HG02610 (cell line): ENCODE data around the gene DGLUCY.
"Not testable (repeated sequence)": the region's sequence is repeated elsewhere in the genome, so short reads cannot be mapped to it uniquely, and the experiment has no call there.

ENCODE experiments used
- ATAC-seq: cut with Tn5 transposase; IDR thresholded peaks from one replicate; pipeline ENCODE4 v1.9.1; 2021; ENCODE audit warnings: mild to moderate bottlenecking, moderate library complexity; ENCODE audit not compliant: unreplicated experiment

The DGLUCY gene

GRCh38 chr14:91103116-91103515 lies 10.8 kb upstream of the DGLUCY start:
- no peak for ATAC-seq

DNA sequence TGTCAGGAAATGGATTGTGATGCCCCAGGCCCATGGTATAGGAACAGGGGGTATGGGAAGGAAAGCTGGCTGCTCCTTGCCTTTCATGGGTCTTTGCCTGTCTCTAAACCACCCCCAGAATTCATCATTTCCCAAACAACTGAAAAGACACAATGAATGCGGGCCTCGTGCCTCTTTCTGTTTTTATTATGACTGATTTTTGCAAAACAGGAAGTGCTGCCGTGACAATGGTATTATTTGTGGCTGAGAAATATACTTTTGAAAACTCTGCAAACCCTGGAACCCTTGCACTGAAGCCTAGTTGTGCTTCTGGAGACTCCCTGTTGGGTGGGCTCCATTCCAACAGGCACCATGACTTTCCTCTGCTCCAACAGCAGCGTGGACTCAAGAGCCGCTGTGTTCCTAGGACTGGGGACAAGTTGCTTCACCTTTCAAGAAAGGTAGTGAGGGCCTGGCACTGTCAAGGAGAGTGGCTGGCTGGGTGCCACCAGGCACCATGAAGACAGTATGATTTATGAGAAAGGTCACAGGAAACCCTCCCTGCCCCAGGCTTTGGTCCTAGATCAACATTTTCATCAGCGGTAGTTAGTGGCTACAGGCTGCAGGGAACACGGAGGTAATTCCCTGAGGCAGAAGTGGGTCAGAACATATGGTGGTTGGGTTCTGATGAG lies 4.8 kb upstream of the DGLUCY start:
- ATAC-seq = no peak

DNA sequence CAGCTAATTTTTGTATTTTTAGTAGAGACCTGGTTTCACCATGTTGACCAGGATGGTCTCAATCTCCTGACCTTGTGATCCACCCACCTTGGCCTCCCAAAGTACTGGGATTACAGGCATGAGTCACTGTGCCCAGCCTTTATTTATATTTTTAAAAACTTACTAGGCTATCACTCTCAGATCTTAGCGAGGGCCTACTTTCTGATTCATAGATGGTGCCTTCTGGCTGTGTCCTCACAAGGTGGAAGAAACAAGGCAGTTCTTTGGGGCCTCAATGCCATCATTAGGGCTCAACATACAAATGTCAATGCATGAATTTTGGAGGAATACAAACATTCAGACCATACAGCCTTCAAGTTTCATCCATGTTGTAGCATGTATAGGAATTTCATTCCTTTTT lies 2.4 kb upstream of the DGLUCY start:
- no peak for ATAC-seq

- no peak for ATAC-seq
These were observed 1.7 kb upstream of the DGLUCY start for GRCh38 chr14:91112194-91112593.

GRCh38 chr14:91114079-91115065 lies 499 bp downstream of the DGLUCY start:
- ATAC-seq = peak; percentile 81

DNA sequence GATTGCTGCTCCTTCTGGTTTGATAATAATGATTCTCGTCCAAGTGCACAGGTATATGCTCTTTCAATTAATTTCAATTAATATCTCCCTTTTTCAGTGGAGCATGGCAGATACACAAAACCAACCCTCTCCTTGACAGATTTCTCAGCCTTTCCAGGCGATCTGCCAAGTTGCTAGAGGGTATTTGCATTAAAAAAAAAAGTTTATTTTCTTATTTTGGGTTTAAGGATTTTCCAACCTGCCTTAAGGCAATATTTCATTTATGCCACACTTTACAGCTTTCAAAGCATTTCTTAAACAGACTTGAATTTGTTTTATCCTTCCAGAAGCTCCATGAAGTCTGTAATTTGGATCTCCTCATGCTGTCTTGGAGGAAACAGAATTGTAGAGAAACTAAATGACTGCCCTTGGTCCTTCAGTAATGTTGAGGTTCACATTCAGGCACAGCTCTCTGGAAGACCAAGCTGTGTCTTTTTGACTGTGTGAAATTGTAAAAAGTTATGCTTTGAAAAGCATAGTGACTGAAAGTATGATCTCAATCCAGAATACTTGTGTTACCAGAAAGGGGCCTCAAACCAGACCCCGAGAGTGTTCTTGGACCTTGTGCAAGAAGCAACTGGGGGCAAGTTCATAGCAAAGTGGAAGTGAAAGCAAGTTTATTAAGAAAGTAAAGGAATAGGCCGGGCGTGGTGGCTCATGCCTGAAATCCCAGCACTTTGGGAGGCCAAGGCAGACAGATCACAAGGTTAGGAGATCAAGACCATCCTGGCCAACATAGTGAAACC lies 2.3 kb downstream of the DGLUCY start:
- no peak for ATAC-seq

GRCh38 chr14:91116913-91117588 lies 3.2 kb downstream of the DGLUCY start:
- ATAC-seq = no peak

GRCh38 chr14:91117960-91118359 lies 4.1 kb downstream of the DGLUCY start:
- ATAC-seq = no peak

DNA sequence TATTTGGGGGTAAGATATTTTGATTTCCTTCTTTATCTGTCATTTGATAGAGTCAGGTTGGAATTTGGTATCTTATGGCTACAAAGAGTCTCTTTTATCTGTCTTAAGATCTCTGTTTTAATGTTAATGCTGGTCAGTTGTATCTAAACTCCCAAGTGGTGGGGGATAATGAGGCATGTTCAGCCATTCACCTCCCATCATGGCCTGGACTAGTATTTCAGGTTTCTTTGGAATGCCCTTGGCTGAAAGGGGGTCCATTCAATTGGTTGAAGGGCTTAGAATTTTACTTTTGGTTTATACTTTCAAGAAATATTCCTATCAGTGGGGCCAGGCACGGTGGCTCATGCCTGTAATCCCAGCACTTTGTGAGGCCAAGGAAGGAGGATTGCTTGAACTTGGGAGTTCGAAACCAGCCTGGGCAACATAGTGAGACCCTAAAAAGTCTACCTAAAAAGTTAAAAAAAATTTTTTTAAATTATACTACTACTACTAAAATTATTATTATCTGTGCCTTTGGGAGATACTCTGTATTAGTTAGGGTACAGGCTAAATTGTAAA lies 4.7 kb downstream of the DGLUCY start:
- no peak for ATAC-seq

GRCh38 chr14:91119556-91120311 lies 5.9 kb downstream of the DGLUCY start:
- no peak for ATAC-seq

DNA sequence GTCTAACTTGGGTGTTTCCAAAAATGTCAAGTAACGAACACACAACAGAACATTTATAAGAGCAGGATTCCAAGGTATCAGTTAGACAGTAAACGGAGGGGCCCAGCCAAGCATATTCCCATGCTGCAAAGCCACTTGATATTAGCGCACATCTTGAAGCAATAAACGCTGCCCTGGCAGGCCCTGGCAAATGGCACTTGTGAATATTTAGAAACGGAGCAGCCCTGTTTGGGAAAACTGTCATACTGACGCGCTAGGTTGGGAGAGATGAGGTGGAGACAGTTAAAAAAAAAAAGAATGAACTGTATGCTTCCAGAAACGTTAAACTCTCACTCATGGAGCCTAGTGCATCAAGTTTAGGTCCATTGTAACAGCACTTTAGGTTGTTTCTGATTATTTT lies 9.3 kb downstream of the DGLUCY start:
- no peak for ATAC-seq

GRCh38 chr14:91124406-91125270 lies 10.8 kb downstream of the DGLUCY start:
- not testable (repeated sequence) for ATAC-seq

- no peak for ATAC-seq
These were observed 11.4 kb downstream of the DGLUCY start for GRCh38 chr14:91125271-91125660.

DNA sequence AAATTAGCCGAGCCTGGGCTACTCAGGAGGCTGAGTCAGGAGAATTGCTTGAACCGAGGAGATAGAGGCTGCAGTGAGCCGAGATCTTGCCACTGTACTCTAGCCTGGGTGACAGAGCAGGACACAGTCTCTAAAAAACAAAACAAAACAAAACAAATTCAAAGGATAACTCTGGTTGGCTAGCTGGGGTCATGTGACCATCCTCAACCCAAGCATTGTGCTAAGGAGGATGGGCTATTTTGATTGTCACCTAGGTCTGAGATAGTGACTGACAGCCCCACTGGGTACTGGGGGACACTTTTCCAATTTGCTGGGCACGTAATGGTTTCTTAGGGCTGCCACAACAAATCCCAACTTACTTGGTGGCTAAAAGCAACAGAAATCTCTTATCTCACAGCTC lies 11.9 kb downstream of the DGLUCY start:
- ATAC-seq = no peak

DNA sequence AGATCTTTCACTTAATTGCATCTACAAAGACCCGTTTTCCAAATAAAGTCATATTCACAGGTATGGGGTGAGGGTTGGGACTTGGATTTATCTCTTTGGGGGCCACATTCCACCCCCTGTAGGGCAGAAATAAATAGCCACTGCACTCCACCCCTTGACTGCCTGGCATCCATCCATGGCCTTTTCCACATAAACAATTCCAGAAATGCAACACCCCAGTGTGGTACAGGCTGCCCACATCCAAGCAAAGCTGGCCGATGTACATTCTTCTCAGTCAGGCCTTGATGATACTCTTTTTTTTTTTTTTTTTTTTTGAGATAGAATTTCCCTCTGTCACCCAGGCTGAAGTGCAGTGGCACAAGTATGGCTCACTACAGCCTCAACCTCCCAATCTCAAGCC lies 12.9 kb downstream of the DGLUCY start:
- ATAC-seq = no peak

- ATAC-seq = no peak
These were observed 13.5 kb downstream of the DGLUCY start for GRCh38 chr14:91127401-91127801.

- no peak for ATAC-seq
These were observed 14.1 kb downstream of the DGLUCY start for GRCh38 chr14:91127924-91128323.

- ATAC-seq = no peak
These were observed 14.8 kb downstream of the DGLUCY start for GRCh38 chr14:91128699-91129098.

GRCh38 chr14:91129261-91129660 lies 15.4 kb downstream of the DGLUCY start:
- no peak for ATAC-seq
